ENCODE measurements around the gene IGFN1.
"Not testable (repeated sequence)": the region's sequence is repeated elsewhere in the genome, so short reads cannot be mapped to it uniquely, and the experiment has no call there.

IGFN1 gene

DNA sequence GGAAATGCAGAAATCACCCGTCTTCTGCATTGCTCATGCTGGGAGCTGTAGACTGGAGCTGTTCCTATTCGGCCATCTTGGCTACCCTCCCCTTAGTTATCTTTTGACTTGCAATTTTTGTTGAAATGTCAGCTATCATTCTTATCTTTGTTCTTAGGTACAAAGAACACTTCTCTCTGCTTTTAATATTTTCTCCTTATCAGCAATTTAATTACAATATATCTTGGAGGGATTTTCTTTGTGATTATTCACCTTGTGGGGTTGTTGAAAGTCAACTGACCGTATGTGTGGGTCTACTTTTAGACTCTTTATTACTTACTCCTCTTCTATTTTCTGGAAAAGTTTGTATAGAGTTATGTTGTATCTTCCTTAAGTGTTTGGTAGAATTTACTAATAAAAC, 49.5 kb downstream of the IGFN1 start:
- DNase-seq (ENCODE audit: low read depth in 2 of 3, low spot score in 2 of 3), result no peak

DNA sequence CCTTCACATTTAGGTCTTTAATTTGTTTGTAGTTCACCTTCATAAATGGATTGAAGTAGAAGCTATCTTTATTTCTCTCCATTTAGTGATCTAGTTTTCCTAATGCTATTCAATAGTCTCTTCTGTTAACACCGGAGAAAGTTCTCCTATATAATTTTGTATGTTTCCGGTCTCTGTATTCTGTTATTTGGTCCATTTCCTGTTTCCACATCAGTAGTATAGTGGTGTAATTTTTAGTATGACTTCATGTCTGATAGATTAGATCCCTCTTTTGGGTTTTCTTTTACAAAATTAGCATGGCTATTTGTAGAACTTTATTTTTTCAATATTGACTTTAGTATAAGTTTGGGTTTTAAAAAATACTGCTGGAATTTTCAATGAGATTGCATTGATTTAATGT, 51.1 kb downstream of the IGFN1 start:
- no peak for DNase-seq (ENCODE audit: low read depth in 2 of 3, low spot score in 2 of 3)

DNA sequence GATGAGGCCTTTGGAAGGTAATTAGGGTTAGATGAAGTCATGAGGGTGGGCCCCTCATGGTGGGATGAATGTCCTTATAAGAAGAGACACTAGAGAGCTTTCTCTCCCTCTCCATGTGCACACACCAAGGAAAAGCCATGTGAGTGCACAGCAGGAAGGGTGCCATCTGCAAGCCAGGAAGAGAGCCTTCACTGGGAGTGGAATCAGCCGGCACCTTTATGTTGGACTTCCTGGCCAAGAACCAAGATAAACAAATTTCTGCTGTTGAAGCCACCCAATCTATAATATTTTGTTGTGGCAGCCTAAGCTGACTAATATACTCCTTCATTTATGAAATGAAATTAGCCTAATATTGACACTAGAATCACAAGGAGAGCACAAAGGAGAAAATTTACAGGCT, 54.5 kb downstream of the IGFN1 start:
- DNase-seq (ENCODE audit: low read depth in 2 of 3, low spot score in 2 of 3), result no peak

DNA sequence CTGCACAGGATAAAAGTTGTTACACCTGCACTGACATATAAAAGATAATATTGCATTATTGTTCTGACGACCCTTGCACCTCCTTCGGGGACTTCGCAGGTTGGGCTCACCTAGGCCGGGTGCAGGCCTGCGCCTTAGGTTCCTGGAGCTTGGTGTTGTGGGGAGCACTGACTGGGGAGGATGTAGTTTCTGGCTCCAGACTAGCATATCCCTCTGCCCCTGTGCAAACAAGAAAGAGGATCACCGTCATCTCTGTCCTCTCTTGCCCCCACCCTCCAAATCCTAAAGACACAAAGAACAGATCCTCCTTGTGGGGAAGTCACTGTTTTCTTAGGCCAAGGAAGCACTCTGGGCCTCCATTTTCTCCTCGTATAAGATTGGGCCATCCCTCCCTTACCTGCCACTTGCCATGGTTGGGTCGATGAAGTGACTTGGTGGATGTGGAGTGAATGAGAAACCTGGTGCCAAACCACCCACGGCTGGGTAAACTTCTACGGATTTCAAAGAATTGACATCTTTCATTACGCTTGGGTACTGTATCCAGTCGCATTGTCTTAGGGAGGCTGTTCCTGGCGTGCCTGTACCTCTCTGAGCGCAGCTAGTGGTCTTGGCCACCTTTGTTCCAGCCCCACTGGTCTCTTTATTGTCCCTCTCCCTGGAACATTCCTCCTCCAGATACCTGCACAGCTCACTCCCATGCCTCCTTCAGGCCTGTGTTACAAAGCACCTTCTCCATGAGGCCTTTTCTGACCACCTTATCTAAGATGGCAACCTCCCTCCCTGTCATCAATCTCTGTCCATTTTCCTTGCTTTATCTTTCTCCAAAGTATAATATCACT, 58.3 kb downstream of the IGFN1 start:
- no peak for DNase-seq (ENCODE audit: low read depth in 2 of 3, low spot score in 2 of 3)

DNA sequence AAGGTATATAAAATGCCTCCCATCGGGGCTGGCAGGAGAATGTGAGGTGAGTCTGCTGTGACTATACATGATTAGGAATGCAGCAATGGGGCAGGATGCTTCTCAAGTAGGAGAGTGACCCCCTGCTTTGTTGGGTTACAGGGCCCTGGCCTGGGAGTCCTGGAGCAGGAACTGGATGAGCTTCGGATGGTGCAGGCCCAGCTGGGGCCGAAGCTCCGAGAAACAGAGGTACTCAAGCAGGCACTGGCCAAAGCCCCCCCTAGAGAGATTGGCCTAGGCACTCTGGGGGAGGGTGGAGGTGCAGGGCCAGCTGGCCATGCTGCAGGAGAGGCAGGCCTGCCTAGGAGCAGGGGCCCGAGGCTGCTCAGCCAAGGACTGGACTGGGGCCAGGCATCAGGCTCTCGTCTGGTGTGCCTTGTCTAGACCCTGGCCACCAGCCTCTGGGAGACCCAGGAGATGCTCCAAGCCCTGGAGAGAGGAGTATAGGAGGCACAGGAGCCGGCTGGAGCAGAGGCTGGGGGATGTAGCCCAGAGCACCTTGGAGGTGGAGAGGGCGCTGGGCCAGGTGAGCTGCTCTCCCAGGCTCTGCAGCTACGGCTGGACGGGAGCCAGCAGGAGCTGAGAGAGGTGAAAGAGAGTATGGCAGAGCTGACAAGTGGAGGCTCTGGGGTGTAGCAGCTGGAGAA, 59.8 kb downstream of the IGFN1 start:
- DNase-seq (ENCODE audit: low read depth in 2 of 3, low spot score in 2 of 3), result no peak

DNA sequence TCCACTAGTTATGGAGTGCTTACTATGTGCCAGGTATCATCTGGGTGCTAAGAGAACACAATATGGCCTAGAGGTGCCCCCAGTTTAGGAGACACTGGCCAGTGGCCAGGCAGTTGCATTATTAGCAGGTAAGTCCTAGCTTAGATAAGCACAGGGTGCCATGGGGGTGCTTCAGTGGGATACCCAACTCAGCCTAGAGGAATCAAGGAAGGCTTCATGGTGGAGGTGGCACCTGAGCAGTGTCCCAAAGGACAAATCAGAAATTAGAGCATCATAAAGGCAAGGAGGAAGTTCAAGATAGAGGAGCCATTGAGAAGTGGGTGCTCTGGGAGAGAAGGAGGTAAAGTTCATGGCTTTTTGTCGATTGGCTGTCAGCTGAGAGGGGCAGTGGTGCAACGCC, 60.8 kb downstream of the IGFN1 start:
- no peak for DNase-seq (ENCODE audit: low read depth in 2 of 3, low spot score in 2 of 3)

DNA sequence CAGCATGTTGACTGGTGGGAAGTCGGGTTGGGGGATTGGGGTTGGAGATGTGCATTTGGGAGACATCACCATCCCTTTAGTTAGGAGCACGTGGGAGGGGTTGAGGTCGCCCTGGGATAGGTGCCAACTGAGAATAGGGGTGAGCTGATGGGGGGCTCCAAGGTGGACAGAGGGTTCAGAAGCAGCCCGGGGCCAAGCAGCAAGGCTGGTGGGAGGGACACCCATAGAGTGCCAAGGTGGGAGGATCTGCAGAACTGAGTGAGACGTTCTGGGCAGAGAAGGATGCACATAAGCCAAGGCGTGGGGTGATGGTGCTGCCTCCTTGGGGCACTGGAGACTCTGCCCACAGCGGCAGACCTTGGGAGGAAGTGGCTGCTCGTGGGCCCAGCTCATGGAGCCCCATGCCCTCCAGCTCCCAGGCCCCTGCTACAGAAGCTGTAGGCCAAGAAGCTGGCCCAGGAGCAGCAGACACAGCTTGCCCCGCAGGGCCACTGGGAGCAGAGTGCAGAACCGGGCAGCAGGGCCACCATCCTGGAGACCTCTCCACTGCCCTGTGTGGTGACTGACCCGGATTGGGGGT, 61.3 kb downstream of the IGFN1 start:
- no peak for DNase-seq (ENCODE audit: low read depth in 2 of 3, low spot score in 2 of 3)

DNA sequence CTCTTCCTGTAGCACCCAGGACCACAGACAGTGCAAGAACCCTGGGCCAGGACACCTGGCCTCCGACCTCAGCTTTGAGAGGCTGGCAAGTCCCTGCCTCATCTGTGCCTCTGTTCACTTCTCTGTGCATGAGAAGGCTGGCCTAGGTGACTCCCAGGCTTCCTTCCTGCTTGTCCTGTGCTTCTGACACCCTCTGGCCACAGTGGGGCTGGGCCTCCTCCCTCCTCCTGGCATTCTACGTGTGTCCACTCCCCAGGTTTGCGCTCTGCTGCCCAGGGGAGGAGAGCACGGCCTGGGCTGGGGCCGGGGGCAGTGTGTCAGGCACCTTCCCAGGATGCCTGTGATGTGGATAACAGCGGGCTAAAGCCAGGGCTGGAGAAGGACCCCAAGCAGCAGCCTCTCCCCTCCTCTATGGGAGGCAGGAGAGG, 62.3 kb downstream of the IGFN1 start:
- no peak for DNase-seq (ENCODE audit: low read depth in 2 of 3, low spot score in 2 of 3)

DNA sequence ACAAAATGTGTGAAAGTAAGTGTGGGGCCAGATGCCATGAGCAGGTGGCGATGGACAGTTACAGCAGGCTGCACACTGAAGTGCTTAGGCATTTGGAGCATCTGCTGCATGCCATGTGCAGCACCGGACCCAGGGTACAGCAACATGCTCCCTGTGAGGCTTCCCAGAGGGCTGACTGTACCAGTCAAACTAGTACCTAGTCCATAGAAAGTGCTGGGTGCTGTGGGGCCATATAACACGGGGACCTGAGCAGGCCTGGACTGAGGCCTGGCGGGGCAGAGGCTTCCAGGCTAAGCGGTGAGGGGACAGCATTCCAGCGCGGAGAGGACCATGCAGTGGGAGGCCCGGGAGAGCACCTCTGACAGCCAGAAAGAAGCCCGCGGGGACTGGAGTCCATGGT, 62.8 kb downstream of the IGFN1 start:
- DNase-seq (ENCODE audit: low read depth in 2 of 3, low spot score in 2 of 3), result no peak

DNA sequence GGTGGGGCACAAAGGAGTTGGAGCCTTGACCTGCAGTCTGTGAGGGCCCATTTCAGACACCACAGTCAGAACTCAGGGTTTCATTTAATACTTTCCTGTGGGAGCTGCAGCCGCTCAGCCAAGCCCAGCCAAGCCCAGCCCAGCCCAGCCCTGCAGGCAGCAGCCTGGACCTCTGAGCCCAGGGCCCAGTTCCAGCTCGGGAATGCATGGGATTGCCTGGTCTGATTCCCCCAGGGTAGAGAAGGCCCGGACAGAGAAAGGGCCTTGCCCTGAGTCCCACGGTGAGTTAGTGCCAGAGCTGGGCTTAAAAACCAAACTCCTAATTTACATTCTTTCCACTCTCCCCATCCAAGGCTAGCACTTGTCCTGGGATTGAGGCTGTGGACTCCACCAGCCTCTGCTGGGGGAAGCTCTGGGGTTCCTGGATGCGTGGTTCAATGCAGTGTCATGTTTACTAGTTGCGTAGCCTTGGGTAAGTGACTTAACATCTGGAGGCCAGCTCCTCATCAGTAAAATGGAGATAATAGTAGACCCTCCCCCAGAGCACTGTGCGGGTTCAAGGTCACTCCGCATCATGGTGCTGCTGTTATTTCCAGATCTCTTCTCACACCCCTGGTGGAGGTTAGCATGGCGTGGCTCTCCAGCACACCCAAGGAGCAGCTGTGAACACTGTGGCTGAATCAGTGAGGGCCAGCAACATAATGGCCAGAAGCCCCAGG, 63.4 kb downstream of the IGFN1 start:
- DNase-seq (ENCODE audit: low read depth in 2 of 3, low spot score in 2 of 3), result no peak

DNA sequence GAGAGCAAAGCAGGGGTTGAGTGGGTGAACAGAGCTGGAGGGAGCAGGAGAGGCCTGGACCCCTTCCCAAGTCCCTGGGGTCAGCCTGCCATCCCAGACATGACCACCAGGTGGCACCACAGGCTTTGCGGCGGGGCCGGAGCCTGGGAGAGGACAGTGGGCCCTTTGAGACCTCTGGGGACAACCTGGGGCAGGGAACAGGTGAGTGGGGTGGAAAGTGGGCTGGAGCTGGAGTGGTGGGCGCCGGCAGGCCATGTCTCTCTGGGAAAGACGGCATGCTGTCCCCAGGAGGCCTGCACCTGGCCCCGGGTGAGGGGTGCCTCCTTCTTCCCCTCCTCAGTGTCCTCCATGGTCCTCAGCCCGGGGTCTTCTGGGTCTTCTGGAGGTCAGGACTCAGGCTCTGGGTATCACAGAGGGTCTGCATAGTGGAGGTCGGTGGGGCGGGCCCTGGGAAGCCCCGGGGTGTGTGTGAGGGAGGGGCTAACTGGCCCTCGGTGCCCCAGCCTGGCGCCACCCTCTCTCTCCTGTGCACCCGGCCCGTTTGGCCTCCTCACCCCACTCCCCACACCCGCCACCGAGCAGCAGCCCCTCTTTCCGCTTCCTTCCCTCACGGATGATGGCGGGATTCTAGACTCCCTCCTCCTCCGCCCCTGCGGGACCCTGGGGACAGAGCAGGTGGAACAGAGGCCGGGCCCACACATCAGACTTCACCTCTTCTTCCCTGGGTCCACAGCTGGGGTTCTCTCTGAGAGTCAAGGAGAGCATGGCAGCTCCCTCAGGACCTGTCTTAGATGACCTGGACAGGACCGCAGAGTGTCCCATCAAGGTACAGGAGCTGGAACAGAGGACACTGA, 64.2 kb downstream of the IGFN1 start:
- peak; percentile 24 to 85 (median 77) for DNase-seq (ENCODE audit: low read depth in 2 of 3, low spot score in 2 of 3)

DNA sequence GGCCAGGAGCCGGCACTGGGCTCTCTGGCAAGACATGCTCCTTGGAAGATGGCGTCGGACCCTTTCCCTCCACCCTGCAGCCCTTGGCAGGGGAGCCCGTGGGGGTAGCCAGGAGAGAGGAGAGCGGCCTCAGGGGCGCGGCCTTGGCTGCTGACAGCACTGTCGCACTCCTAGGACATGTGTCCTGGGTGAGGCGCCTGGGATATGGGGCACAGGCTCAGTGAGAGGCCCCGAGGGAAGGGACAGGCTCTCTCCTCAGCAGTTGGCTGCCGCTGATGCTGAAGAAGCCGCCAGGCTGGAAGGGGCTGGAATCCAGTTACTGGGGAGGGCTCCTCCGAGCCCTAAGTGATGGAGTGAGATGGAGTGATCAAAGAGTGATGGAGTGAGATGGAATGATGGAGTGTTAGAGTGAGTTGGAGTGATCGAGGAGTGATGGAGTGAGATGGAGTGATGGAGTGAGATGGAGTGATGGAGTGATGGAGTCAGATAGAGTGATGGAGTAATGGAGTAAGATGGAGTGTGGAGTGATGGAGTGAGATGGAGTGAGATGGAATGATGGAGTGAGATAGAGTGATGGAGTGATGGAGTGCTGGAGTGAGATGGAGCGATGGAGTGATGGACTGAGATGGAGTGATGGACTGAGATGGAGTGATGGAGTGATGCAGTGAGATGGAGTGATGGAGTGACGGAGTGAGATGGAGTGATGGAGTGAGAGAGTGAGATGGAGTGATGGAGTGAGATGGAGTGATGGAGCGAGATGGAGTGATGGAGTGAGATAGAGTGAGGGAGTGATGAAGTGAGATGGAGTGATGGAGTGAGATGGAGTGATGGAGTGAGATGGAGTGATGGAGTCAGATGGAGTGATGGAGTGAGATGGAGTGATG, 65.1 kb downstream of the IGFN1 start:
- no peak for DNase-seq (ENCODE audit: low read depth in 2 of 3, low spot score in 2 of 3)

DNA sequence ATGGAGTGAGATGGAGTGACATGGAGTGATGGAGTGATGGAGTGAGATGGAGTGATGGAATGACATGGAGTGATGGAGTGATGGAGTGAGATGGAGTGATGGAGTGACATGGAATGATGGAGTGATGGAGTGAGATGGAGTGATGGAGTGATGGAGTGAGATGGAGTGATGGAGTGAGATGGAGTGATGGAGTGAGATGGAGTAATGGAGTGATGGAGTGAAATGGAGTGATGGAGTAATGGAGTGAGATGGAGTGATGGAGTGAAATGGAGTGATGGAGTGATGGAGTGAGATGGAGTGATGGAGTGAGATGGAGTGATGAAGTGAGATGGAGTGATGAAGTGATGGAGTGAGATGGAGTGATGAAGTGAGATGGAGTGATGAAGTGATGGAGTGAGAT, 67.5 kb downstream of the IGFN1 start:
- not testable (repeated sequence) for DNase-seq (ENCODE audit: low read depth in 2 of 3, low spot score in 2 of 3)

DNA sequence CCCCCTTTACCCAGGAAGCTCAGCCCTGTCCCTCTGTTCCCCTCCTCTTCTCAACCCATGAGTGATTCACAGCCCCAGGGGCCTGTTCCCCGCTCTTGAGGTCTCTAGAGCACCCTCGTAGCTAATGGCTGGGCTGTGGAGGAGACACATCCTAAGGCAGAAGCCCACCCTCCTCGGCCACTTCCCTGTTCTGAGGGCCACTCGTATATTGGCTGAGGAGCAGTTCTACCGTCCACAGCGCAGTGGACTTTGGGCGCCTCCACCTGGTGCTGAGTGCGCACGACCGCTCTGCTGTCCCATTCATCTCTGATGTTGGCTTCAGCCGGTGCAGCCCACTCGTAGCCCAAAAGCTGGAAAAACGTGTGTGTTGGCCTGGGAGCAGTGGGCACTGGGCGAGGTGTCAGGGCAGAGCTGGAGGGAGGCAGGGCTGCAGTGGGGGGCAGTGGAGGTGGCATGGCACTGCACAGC, 68.2 kb downstream of the IGFN1 start:
- DNase-seq (ENCODE audit: low read depth in 2 of 3, low spot score in 2 of 3), result no peak

DNA sequence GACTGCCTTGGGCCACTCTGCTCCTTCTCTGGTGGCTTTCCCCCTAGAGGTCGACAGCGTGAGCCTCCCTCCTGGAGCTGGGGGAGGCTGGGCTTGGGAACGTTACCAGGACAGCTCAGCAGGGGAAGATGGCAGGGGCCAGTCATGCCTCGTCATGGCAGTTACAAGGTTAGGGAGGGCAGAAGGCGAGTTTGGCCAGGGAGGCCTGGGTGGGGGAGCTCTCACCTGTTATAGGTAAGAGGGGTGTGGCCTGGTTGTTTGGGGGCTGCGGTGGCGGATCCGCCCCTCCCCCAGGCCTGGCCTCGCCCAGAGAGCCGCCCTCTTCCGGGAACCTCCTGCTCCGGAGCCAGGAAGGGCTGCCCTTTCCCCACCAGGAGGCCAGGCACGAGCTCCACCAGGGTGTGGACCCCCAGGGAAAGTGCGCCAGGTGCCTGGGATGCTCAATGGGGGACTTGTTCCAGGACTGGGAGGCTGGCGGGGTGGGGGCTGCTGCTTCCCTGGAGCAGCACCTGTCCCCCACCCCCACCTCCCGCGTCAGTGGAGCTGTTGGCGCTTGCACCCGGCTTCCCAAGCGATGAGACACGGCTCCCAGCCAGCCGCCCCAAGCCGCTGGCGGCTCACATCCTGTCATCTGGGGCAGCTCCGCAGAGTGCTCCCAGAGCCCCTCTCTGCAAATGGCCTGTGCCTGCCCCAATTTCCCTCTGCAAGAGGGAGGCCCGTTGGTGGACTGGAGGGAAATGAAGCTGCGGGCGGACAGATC, 69.0 kb downstream of the IGFN1 start:
- DNase-seq (ENCODE audit: low read depth in 2 of 3, low spot score in 2 of 3), result no peak

DNA sequence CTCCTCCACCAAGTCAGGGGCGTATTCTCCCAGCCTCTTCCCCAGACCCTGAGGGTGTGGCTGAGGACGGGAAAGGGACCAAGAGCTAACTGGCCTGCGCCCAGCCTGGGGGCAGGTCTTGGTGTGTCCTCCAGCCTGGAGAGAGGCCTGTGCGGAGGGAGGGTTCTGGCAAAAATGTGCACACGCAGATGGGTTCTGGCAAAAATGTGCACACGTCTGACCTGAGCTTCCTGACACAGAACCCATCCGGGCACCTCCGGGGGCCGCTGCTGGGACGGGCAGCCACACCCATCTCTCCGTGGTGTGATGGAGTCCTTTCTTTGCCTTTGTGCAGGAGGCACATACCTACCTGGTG, 69.6 kb downstream of the IGFN1 start:
- no peak for DNase-seq (ENCODE audit: low read depth in 2 of 3, low spot score in 2 of 3)

DNA sequence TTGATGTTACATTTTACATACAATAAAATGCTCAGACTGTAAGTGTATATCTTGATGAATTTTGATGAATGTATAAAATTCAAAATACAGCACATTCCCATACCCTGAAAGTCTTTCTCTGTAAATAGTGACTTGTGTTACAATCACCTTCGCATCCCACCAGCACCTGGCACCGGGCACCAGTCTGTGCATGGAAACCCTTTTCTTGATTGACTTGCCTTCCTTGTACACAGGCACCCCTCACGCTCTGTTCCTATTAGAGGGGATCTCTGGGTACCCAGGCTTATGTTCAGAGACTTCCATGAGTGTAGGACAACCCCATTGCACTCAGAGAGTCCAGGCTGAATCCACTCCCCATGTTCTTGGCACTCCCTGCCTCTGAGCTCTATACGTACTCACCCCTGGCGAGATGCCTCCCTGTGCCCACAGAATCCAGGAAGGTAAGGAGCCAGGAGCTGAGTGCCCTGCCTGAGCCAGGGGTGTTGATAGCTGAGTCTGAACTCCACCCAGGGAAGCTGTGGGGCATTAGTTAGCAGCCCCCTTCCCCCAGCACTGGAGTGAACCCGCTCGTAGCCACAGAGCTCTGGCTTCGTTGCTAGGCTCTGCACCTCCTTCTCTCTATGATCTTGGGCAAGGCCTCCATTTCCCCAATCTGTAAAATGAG, 70.2 kb downstream of the IGFN1 start:
- DNase-seq (ENCODE audit: low read depth in 2 of 3, low spot score in 2 of 3), result no peak

DNA sequence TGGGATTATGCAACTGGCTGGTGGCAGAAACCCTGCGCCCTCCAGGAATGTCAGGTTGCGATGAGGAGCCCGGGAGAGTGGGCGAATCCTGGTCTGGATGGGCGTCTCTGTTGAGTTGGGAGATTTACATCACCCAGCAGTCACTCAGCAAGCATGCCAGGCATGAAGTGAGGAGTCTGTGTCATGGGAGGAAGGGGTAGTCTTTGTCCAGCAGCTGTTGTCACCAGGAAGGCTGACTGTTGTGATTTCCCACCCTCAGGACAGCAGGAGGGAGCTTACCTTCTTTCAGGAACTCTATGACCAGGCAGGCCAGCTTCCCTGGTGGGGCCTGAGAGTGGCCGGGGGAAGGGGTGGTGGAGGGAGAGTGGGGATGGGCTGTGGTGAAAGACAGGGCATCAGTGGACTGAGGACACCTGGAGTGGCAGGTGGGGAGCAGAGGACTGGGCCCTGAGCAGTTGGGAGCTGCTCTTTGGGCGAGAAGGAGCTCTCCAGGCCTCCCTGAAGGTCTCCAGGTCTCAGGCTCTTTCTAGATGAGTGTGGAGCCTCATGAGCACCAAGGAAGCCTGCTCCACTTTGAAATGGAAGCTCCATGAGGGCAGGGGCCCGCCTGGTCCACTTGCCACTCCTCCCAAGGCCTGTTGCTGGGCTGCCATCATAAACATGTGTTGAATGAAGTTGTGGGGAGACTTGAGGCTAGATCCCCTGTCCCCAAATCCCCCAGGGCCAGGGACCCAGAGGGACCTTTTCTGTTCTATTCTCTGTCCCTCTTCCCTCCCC, 71.3 kb downstream of the IGFN1 start:
- DNase-seq (ENCODE audit: low read depth in 2 of 3, low spot score in 2 of 3), result no peak
